ENCODE results near the gene OIT3.
"Not testable (repeated sequence)": the region's sequence is repeated elsewhere in the genome, so short reads cannot be mapped to it uniquely, and the experiment has no call there.

OIT3 gene

GRCh38 chr10:72903941-72904446, 10.5 kb downstream of the OIT3 start:
- not testable (repeated sequence) for DNase-seq (ENCODE audit: low read depth in 3 of 3)

- no peak for DNase-seq (ENCODE audit: low read depth in 3 of 3)
These were observed 11.3 kb downstream of the OIT3 start for GRCh38 chr10:72904806-72905205.

GRCh38 chr10:72906446-72906845, 12.9 kb downstream of the OIT3 start:
- DNase-seq (ENCODE audit: low read depth in 3 of 3), result no peak

GRCh38 chr10:72910705-72911104, 17.2 kb downstream of the OIT3 start:
- DNase-seq (ENCODE audit: low read depth in 3 of 3), result no peak

GRCh38 chr10:72911758-72912157, 18.2 kb downstream of the OIT3 start:
- DNase-seq (ENCODE audit: low read depth in 3 of 3), result no peak

GRCh38 chr10:72912736-72913135, 19.2 kb downstream of the OIT3 start:
- DNase-seq (ENCODE audit: low read depth in 3 of 3), result no peak

- DNase-seq (ENCODE audit: low read depth in 3 of 3), result no peak
These were observed 19.7 kb downstream of the OIT3 start for GRCh38 chr10:72913287-72913686.

GRCh38 chr10:72917201-72917600, 23.7 kb downstream of the OIT3 start:
- not testable (repeated sequence) for DNase-seq (ENCODE audit: low read depth in 3 of 3)

GRCh38 chr10:72917803-72918332, 24.3 kb downstream of the OIT3 start:
- DNase-seq (ENCODE audit: low read depth in 3 of 3), result not testable (repeated sequence)

GRCh38 chr10:72918352-72918751, 24.8 kb downstream of the OIT3 start:
- no peak for DNase-seq (ENCODE audit: low read depth in 3 of 3)

- not testable (repeated sequence) for DNase-seq (ENCODE audit: low read depth in 3 of 3)
These were observed 27.7 kb downstream of the OIT3 start for GRCh38 chr10:72921147-72921683.

- no peak for DNase-seq (ENCODE audit: low read depth in 3 of 3)
These were observed 30.8 kb downstream of the OIT3 start for GRCh38 chr10:72924351-72924750.

GRCh38 chr10:72925951-72926465, 32.5 kb downstream of the OIT3 start:
- no peak for DNase-seq (ENCODE audit: low read depth in 3 of 3)

- DNase-seq (ENCODE audit: low read depth in 3 of 3), result no peak
These were observed 33.9 kb downstream of the OIT3 start for GRCh38 chr10:72927485-72927884.

- no peak for DNase-seq (ENCODE audit: low read depth in 3 of 3)
These were observed 35.3 kb downstream of the OIT3 start for GRCh38 chr10:72928798-72929197.

GRCh38 chr10:72930276-72930675, 36.7 kb downstream of the OIT3 start:
- no peak for DNase-seq (ENCODE audit: low read depth in 3 of 3)

GRCh38 chr10:72932259-72933015, 38.9 kb downstream of the OIT3 start:
- DNase-seq (ENCODE audit: low read depth in 3 of 3), result no peak

GRCh38 chr10:72935361-72935760, 41.8 kb downstream of the OIT3 start:
- no peak for DNase-seq (ENCODE audit: low read depth in 3 of 3)

- no peak for DNase-seq (ENCODE audit: low read depth in 3 of 3)
These were observed 50.1 kb downstream of the OIT3 start for GRCh38 chr10:72943498-72944234.

- no peak for DNase-seq (ENCODE audit: low read depth in 3 of 3)
These were observed 53.4 kb downstream of the OIT3 start for GRCh38 chr10:72946963-72947362.

- DNase-seq (ENCODE audit: low read depth in 3 of 3), result no peak
These were observed 55.2 kb downstream of the OIT3 start for GRCh38 chr10:72948762-72949161.

- DNase-seq (ENCODE audit: low read depth in 3 of 3), result no peak
These were observed 58.2 kb downstream of the OIT3 start for GRCh38 chr10:72951760-72952159.
